GM18861 (cell line): ENCODE results near the gene NCOR1.

Experiments used
- ATAC-seq: cut with Tn5 transposase; IDR thresholded peaks from one replicate; pipeline ENCODE4 v1.9.1; 2021; ENCODE audit not compliant: unreplicated experiment

The NCOR1 gene

DNA sequence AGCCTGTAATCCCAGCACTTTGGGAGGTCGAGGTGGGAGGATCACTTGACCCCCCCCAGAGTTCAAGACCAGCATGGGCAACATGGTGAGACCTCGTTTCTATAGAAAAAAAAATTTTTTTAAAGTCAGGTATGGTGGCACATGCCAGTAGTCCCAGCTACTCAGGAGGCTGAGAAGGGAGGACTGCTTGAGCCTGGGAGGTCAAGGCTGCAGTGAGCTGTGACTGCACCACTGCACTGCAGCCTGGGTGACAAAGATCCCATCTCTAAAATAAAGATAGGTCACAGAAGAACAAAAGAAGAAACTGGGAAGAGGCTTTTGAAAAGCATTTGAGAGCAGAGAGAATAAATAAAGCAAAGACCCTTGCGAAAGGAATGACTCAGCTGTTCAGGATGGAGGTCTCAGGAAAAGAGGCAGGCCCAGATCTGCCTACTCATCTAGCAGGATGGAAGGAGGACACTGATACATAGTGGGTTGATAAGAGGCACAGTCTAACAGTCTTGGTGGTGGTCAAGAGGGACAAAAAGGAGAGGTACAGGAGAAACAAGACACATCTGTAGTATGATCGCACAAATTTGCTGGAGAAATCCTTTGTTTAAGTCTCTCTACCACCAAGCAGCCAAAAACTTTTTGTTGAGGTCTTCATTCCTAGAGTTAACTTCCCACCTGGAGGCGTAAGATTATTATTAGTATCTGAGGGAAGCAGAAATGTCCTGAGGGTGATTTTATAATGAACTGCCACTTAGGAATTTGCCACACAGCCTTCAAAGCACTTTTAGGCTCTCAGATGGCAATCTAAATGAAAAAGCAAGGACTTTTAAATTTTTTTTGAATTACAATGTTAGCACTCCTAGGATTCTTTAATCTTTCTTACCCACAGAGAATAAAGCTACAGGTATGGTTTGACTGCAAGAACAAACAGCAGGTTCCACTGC is 233.4 kb downstream of the NCOR1 start:
- no peak for ATAC-seq

GRCh38 chr17:15981208-15981607 is 234.1 kb downstream of the NCOR1 start:
- peak; percentile 92 for ATAC-seq
